Vagina (tissue), 2 donors: Measurements from ENCODE around the gene PCSK5.

Source experiments
- POLR2A ChIP-seq, 2 donors: fragments of 450-650 bp; IDR thresholded peaks; one replicate each; pipeline ENCODE4 v1.6.1; 2017; ENCODE audit warnings: antibody characterized with exemption in 2 of 2, mild to moderate bottlenecking in 2 of 2, moderate library complexity in 2 of 2
- TF ChIP-seq, protein P1 (sequence below), 3 experiments: fragments of 450-650 bp in 2 of 3; fragments of 200-600 bp in 1 of 3; sonication (generic) in 1 of 3; IDR thresholded peaks; one replicate each; pipeline ENCODE4 v1.5.1; 2017 to 2019; ENCODE audit warnings: antibody characterized with exemption in 3 of 3, mild to moderate bottlenecking in 2 of 3, moderate library complexity in 2 of 3

DNA sequence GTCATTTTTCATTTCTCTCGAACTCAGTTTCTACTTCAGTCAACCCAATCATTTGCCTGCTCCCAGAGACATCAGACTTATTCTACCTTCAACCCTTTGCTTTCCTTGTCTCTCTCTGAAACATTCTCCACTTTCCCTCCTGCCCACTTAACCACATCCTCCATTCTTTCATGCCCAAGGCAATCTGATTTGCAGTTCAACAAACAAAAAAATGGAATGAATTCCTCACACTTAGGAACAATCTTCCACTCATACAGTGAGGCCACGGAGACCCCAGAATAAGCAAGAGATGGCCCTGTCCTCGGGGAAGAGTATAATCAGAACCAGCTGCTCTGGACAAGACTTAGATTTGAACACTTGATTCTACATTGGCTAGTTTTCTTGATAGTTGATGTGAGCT is 323.3 kb downstream of the PCSK5 start:
- TF ChIP-seq, protein P1, sequence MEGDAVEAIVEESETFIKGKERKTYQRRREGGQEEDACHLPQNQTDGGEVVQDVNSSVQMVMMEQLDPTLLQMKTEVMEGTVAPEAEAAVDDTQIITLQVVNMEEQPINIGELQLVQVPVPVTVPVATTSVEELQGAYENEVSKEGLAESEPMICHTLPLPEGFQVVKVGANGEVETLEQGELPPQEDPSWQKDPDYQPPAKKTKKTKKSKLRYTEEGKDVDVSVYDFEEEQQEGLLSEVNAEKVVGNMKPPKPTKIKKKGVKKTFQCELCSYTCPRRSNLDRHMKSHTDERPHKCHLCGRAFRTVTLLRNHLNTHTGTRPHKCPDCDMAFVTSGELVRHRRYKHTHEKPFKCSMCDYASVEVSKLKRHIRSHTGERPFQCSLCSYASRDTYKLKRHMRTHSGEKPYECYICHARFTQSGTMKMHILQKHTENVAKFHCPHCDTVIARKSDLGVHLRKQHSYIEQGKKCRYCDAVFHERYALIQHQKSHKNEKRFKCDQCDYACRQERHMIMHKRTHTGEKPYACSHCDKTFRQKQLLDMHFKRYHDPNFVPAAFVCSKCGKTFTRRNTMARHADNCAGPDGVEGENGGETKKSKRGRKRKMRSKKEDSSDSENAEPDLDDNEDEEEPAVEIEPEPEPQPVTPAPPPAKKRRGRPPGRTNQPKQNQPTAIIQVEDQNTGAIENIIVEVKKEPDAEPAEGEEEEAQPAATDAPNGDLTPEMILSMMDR (IDR thresholded peaks at IDR 0.05), result no peak
- TF ChIP-seq POLR2A (IDR thresholded peaks at IDR 0.05), result no peak
